T-helper 2 cell (primary cell): ENCODE data around the gene ISG20.

Experiments
- DNase-seq, 5 experiments: peaks; one replicate each; pipeline versions ENCODE4 v3.0.0 to v3.0.0-alpha.2; 2012 to 2022

Gene ISG20

GRCh38 chr15:88693191-88693590, 54.4 kb downstream of the ISG20 start:
- no peak for DNase-seq

- no peak for DNase-seq
Observed at GRCh38 chr15:88695101-88695500, 56.3 kb downstream of the ISG20 start.

- no peak for DNase-seq
Observed at GRCh38 chr15:88695691-88696251, 57.0 kb downstream of the ISG20 start.

- DNase-seq, result no peak
Observed at GRCh38 chr15:88696254-88696653, 57.4 kb downstream of the ISG20 start.

- DNase-seq, result no peak
Observed at GRCh38 chr15:88697276-88697675, 58.5 kb downstream of the ISG20 start.

GRCh38 chr15:88699861-88700260, 61.0 kb downstream of the ISG20 start:
- no peak for DNase-seq

GRCh38 chr15:88700716-88701115, 61.9 kb downstream of the ISG20 start:
- DNase-seq, result no peak

- peak in 1 of 5 experiments; percentile 40 for DNase-seq
Observed at GRCh38 chr15:88701561-88702095, 62.8 kb downstream of the ISG20 start.

GRCh38 chr15:88702983-88703382, 64.2 kb downstream of the ISG20 start:
- DNase-seq, result no peak

GRCh38 chr15:88703533-88703932, 64.7 kb downstream of the ISG20 start:
- no peak for DNase-seq

GRCh38 chr15:88704791-88705768, 66.3 kb downstream of the ISG20 start:
- no peak for DNase-seq

- DNase-seq, result no peak
Observed at GRCh38 chr15:88705769-88706165, 67.0 kb downstream of the ISG20 start.
